Measurements from ENCODE around the gene HAPSTR1. TPM values are rescaled to one million over a fixed set of nuclear protein-coding genes. Genes with fewer than 3 reads are reported as not detected.
"Not testable (repeated sequence)": the region's sequence is repeated elsewhere in the genome, so short reads cannot be mapped to it uniquely, and the experiment has no call there.

Gene HAPSTR1
- total and polyA plus RNA-seq, 2 of the 8 experiments (the other 6 are each of a cell fraction or from before 2014, with no cell fraction given), result 11.9 to 66.1 TPM

DNA sequence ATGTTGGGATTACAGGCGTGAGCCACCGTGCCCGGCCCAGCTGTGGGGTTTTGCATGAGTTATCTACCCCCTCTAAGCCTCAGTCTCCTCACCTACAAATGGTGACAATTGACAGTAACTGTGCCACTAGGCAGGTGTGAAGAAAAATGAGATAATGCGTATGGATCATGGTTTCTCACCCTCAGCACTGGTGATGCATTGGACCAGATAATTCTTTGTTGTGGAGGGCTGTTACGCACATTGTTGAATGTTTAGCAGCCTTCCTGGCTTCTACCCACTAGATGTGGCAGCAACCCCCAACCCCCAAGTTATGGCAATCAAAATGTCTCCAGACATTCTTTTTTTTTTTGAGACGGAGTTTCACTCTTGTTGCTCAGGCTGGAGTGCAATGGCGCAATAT, 9.0 kb upstream of the HAPSTR1 start (continued):
- TF ChIP-seq, protein P1, sequence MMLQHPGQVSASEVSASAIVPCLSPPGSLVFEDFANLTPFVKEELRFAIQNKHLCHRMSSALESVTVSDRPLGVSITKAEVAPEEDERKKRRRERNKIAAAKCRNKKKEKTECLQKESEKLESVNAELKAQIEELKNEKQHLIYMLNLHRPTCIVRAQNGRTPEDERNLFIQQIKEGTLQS (IDR thresholded peaks at IDR 0.05; ENCODE audit: insufficient read depth, low read depth, low read length), result no peak
- no peak for TF ChIP-seq SUZ12 (IDR thresholded peaks at IDR 0.05; ENCODE audit: low read length)

DNA sequence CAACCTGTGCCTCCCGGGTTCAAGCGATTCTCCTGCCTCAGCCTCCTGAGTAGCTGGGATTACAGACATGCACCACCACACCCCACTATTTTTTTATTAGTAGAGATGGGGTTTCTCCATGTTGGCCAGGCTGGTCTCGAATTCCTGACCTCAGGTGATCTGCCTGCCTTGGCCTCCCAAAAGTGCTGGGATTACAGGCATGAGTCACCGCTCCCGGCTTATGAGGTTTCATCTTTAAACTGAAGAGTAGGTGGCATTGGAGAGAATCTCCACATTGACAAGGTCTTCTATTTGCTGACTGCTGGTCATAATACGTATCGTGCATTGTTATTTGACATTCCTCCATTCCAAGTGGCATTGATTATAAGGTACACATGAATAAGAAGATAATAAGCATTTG, 3.7 kb upstream of the HAPSTR1 start:
- H3K9me3 ChIP-seq (ENCODE audit: insufficient read depth in 2 of 2, low read depth in 1 of 2, low read length in 1 of 2); H2BK20ac ChIP-seq (ENCODE audit: low read length); H3K27ac ChIP-seq (ENCODE audit: low read depth, low read length); H4K5ac ChIP-seq (ENCODE audit: insufficient read length, low read depth, low read length); FAIRE-seq; H4K91ac ChIP-seq (replicated peaks; ENCODE audit: insufficient read length, low read length); H3K18ac ChIP-seq (ENCODE audit: extremely low read depth, low read length); H2BK5ac ChIP-seq (ENCODE audit: low read depth, low read length); H3K4me1 ChIP-seq (replicated peaks in 1 of 4; ENCODE audit: control insufficient read depth in 3 of 4, insufficient read depth in 4 of 4, low read length in 3 of 4); H3K27me3 ChIP-seq (replicated peaks in 1 of 4; ENCODE audit: control insufficient read depth in 3 of 4, extremely low read depth in 1 of 4, insufficient read depth in 3 of 4, low read length in 3 of 4); DNase-seq (ENCODE audit: low read depth in 1 of 2, low spot score in 2 of 2); H2BK12ac ChIP-seq (ENCODE audit: low read depth, low read length); H2BK15ac ChIP-seq (ENCODE audit: low read length); H3K4ac ChIP-seq (replicated peaks; ENCODE audit: insufficient read length, low read depth, low read length); H3K79me1 ChIP-seq (ENCODE audit: low read depth, low read length); H3K23ac ChIP-seq (ENCODE audit: insufficient read length); H3K56ac ChIP-seq (replicated peaks; ENCODE audit: insufficient read length, low read depth, low read length); H4K20me1 ChIP-seq (replicated peaks in 1 of 2; ENCODE audit: control insufficient read depth in 1 of 2, insufficient read depth in 2 of 2, low read length in 2 of 2); H3K36me3 ChIP-seq (ENCODE audit: control insufficient read depth in 2 of 4, insufficient read depth in 4 of 4, low read length in 3 of 4); H3K79me2 ChIP-seq (ENCODE audit: control insufficient read depth in 1 of 2, insufficient read depth in 2 of 2, low read length in 2 of 2); H3K4me3 ChIP-seq (ENCODE audit: extremely low read depth in 1 of 4, insufficient read depth in 2 of 4, low read depth in 3 of 4, low read length in 4 of 4); H4K8ac ChIP-seq (ENCODE audit: extremely low read depth, insufficient read depth, low read length); H2AFZ ChIP-seq (ENCODE audit: low read length); H3K14ac ChIP-seq (ENCODE audit: insufficient read length); H3K23me2 ChIP-seq (ENCODE audit: low read depth, low read length); H3K9ac ChIP-seq (replicated peaks in 1 of 4; ENCODE audit: extremely low read depth in 1 of 4, low read depth in 3 of 4, low read length in 3 of 4); H2AK5ac ChIP-seq (ENCODE audit: low read depth, low read length); H3K4me2 ChIP-seq (ENCODE audit: insufficient read depth in 1 of 2, low read depth in 2 of 2, low read length in 2 of 2); H2BK120ac ChIP-seq (replicated peaks; ENCODE audit: low read depth, low read length): not testable (repeated sequence)
- WGBS, 2 experiments (ENCODE audit: extremely low coverage in 1 of 2, insufficient coverage in 1 of 2, insufficient read length in 1 of 2, insufficient replicate concordance in 2 of 2, low coverage in 1 of 2, low lambda C conversion rate in 2 of 2, missing lambda C conversion rate in 1 of 2), result 97% methylated on average over 7 of the region's 7 CpGs; no CpG with 5 or more reads in 1 of the 2 experiments
- ChIA-PET CTCF (ENCODE audit: partially characterized antibody) (interaction anchor here (1.0 kb wide), 1 partner anchor 182 kb away, joined by 3 read pairs; no protein-coding TSS in a partner anchor), POLR2A (ENCODE audit: partially characterized antibody) (interaction anchor here (2.1 kb wide), 1 partner anchor 9 kb away, joined by 16 read pairs; no protein-coding TSS in a partner anchor)

Data from H1 (cell line).